PC-3 (cell line): ENCODE measurements around the gene CCDC7.
"Not testable (repeated sequence)": the region's sequence is repeated elsewhere in the genome, so short reads cannot be mapped to it uniquely, and the experiment has no call there.

Experiments used
- EZH2 ChIP-seq: fragments of 300-600 bp; sonication (generic); IDR thresholded peaks from one replicate; pipeline ENCODE4 v1.6.1; 2017; ENCODE audit warnings: antibody characterized with exemption, mild to moderate bottlenecking, low read length; ENCODE audit not compliant: unreplicated experiment
- TF ChIP-seq, protein P1 (sequence below): fragments of 300-600 bp; sonication (generic); conservative IDR thresholded peaks from 2 replicates; pipeline ENCODE4 v1.5.1; 2017; ENCODE audit warnings: antibody characterized with exemption, low read depth, mild to moderate bottlenecking, low read length

DNA sequence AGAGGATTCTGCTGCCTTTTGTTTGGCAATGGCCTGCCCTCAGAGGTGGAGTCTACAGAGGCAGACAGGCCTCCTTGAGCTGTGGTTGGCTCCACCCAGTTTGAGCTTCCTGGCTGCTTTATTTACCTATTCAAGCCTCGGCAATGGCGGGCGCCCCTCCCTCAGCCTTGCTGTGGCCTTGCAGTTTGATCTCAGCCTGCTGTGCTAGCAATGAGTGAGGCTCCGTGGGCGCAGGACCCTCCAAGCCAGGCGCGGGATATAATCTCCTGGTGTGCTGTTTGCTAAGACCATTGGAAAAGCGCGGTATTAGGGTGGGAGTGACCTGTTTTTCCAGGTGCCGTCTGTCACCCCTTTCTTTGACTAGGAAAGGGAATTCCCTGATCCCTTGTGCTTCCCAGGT lies 42.1 kb downstream of the CCDC7 start:
- TF ChIP-seq, protein P1, sequence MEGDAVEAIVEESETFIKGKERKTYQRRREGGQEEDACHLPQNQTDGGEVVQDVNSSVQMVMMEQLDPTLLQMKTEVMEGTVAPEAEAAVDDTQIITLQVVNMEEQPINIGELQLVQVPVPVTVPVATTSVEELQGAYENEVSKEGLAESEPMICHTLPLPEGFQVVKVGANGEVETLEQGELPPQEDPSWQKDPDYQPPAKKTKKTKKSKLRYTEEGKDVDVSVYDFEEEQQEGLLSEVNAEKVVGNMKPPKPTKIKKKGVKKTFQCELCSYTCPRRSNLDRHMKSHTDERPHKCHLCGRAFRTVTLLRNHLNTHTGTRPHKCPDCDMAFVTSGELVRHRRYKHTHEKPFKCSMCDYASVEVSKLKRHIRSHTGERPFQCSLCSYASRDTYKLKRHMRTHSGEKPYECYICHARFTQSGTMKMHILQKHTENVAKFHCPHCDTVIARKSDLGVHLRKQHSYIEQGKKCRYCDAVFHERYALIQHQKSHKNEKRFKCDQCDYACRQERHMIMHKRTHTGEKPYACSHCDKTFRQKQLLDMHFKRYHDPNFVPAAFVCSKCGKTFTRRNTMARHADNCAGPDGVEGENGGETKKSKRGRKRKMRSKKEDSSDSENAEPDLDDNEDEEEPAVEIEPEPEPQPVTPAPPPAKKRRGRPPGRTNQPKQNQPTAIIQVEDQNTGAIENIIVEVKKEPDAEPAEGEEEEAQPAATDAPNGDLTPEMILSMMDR: not testable (repeated sequence)
- not testable (repeated sequence) for TF ChIP-seq EZH2
